ENCODE measurements around the gene GABRG3. TPM values are rescaled to one million over a fixed set of nuclear protein-coding genes. Genes with fewer than 3 reads are reported as not detected.

The GABRG3 gene
- total and polyA plus RNA-seq, 2 donors from 2014 or later: not detected

DNA sequence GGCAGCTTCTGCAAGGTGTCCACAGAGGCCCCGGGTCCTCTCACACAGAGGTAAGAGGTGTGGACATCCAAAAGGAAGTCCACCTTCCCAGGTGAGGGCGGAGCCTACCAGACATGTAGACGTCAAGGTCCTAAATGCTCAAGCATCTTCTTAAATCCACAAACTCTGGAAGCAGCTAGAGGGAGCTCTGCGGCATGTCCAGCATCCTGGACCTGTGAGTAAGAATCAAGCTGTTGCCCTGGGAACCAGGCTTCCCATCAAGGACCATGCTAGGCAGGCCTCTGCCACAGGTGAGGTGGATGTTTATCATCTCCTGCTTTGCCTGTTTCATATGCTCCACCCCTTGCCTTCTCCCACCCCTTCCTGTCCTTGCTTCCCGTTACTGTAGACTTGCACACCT lies 368.2 kb downstream of the GABRG3 start:
- TF ChIP-seq, protein P1, sequence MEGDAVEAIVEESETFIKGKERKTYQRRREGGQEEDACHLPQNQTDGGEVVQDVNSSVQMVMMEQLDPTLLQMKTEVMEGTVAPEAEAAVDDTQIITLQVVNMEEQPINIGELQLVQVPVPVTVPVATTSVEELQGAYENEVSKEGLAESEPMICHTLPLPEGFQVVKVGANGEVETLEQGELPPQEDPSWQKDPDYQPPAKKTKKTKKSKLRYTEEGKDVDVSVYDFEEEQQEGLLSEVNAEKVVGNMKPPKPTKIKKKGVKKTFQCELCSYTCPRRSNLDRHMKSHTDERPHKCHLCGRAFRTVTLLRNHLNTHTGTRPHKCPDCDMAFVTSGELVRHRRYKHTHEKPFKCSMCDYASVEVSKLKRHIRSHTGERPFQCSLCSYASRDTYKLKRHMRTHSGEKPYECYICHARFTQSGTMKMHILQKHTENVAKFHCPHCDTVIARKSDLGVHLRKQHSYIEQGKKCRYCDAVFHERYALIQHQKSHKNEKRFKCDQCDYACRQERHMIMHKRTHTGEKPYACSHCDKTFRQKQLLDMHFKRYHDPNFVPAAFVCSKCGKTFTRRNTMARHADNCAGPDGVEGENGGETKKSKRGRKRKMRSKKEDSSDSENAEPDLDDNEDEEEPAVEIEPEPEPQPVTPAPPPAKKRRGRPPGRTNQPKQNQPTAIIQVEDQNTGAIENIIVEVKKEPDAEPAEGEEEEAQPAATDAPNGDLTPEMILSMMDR (IDR thresholded peaks at IDR 0.05; ENCODE audit: borderline replicate concordance, extremely low read depth, insufficient read depth): no peak
- Histone ChIP-seq H3K4me3 (ENCODE audit: low read length in 3 of 3) (no peak overlapping the region), H3K4me1 (ENCODE audit: control insufficient read depth in 2 of 3, insufficient read depth in 2 of 3, low read depth in 1 of 3, low read length in 3 of 3) (no peaks in the 10 kb centered on the region), H3K36me3 (ENCODE audit: control insufficient read depth in 2 of 3, insufficient read depth in 3 of 3, low read length in 3 of 3) (no peaks in the 10 kb centered on the region), H3K27ac (ENCODE audit: low read depth in 2 of 2, low read length in 2 of 2) (no peak overlapping the region), H3K9ac (ENCODE audit: low read length in 3 of 3) (no peak overlapping the region), H3K27me3 (ENCODE audit: control insufficient read depth, insufficient read depth, low read length) (no peaks in the 10 kb centered on the region), H3K9me3 (ENCODE audit: control insufficient read depth in 2 of 3, insufficient read depth in 1 of 3, low read length in 3 of 3) (no peaks in the 10 kb centered on the region)
- DNase-seq (no peak), FAIRE-seq (no peak)
- intact Hi-C loops (cut with DNase I): no loop called here

DNA sequence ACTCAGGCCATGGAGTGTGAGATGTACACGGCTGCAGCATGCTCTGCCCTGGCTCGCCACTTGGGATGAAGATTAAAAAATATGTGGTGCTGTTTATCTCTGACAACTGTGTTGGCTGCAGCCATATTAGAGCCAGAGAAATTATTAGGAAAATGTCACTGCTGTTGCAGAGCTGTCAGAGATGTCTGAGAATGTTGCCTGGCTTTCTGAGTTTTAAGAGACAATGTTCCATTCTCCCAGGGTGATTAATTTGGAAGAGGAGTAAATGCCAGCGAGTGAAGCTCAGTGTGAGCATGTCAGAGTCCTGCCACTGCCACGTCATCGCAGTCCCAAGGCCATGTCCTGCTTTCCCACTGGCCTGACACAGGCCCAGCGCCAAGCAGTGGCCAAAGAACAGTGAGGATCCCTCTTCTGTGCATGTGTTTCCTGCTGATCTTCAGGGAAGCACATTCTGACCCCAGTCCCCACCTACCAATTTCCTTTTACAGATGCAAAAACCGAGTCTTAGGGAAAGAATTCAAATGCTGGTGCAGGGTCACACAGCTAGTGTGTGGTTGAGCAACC lies 370.9 kb downstream of the GABRG3 start:
- Histone ChIP-seq H3K9ac (ENCODE audit: low read length in 3 of 3) (no peak overlapping the region), H3K36me3 (ENCODE audit: control insufficient read depth in 2 of 3, insufficient read depth in 3 of 3, low read length in 3 of 3) (no peaks in the 10 kb centered on the region), H3K9me3 (ENCODE audit: control insufficient read depth in 2 of 3, insufficient read depth in 1 of 3, low read length in 3 of 3) (no peaks in the 10 kb centered on the region), H3K27ac (ENCODE audit: low read depth in 2 of 2, low read length in 2 of 2) (no peak overlapping the region), H3K4me3 (ENCODE audit: low read length in 3 of 3) (no peak overlapping the region), H3K4me1 (ENCODE audit: control insufficient read depth in 2 of 3, insufficient read depth in 2 of 3, low read depth in 1 of 3, low read length in 3 of 3) (no peaks in the 10 kb centered on the region), H3K27me3 (ENCODE audit: control insufficient read depth, insufficient read depth, low read length) (no peaks in the 10 kb centered on the region)
- FAIRE-seq (no peak), DNase-seq (peak in 1 of 5 donors; percentile 82)
- intact Hi-C loops (cut with DNase I): no loop called here
- TF ChIP-seq, protein P1 (IDR thresholded peaks at IDR 0.05; ENCODE audit: borderline replicate concordance, extremely low read depth, insufficient read depth): no peak

DNA sequence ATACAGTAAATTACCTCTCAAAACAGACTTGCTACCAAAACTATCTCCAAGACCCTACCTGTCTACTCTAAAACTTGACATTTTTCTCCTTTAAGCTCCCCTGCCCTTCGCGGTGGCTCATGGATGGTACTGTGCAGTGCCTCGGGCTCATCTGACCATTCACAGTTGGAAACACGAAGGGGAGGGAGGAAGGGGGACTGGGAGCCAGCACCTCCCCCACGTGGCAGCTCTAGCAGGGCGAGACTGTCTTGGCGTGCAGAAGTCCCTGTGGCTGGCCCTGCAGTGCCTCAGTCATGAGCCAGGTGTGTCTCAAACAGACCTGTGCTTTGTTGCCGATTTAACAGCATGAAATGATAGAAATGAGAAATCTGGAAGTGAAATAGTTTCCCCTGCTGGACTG lies 372.0 kb downstream of the GABRG3 start:
- no peak overlapping the region for H3K27ac ChIP-seq (ENCODE audit: low read depth in 2 of 2, low read length in 2 of 2)
- intact Hi-C loops (cut with DNase I): no loop called here
- TF ChIP-seq, protein P1 (IDR thresholded peaks at IDR 0.05; ENCODE audit: borderline replicate concordance, extremely low read depth, insufficient read depth): no peak
- FAIRE-seq (no peak), DNase-seq (peak in 4 of 5 donors; percentile 52 to 71 (median 67))
- no peaks in the 10 kb centered on the region for H3K9me3 ChIP-seq (ENCODE audit: control insufficient read depth in 2 of 3, insufficient read depth in 1 of 3, low read length in 3 of 3)
- no peak overlapping the region for H3K4me3 ChIP-seq (ENCODE audit: low read length in 3 of 3)
- H3K27me3 ChIP-seq (ENCODE audit: control insufficient read depth, insufficient read depth, low read length): no peaks in the 10 kb centered on the region
- no peaks in the 10 kb centered on the region for H3K4me1 ChIP-seq (ENCODE audit: control insufficient read depth in 2 of 3, insufficient read depth in 2 of 3, low read depth in 1 of 3, low read length in 3 of 3)
- no peaks in the 10 kb centered on the region for H3K36me3 ChIP-seq (ENCODE audit: control insufficient read depth in 2 of 3, insufficient read depth in 3 of 3, low read length in 3 of 3)
- no peak overlapping the region for H3K9ac ChIP-seq (ENCODE audit: low read length in 3 of 3)

DNA sequence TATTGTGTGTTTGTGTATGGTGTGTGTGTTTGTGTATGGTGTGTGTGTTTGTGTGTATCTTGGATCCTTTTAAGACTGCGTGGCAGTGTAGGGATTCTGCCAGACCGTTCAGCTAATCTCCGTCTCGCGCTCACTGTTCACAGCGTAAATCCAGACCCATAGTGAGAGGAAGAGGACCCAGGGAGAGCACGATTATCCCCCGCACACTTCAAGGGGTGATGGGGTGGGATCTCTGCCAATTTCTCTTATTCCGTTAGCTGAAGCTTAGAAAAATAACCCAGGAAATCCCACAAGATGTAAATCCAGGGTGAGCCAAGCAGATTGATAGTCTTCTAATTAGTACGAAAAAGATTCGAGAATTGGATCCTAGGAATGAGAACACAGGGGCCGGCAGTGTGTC lies 381.2 kb downstream of the GABRG3 start:
- no peaks in the 10 kb centered on the region for H3K36me3 ChIP-seq (ENCODE audit: control insufficient read depth in 2 of 3, insufficient read depth in 3 of 3, low read length in 3 of 3)
- no peak overlapping the region for H3K9ac ChIP-seq (ENCODE audit: low read length in 3 of 3)
- no peaks in the 10 kb centered on the region for H3K27me3 ChIP-seq (ENCODE audit: control insufficient read depth, insufficient read depth, low read length)
- no peak overlapping the region for H3K4me3 ChIP-seq (ENCODE audit: low read length in 3 of 3)
- FAIRE-seq: no peak
- H3K4me1 ChIP-seq (ENCODE audit: control insufficient read depth in 2 of 3, insufficient read depth in 2 of 3, low read depth in 1 of 3, low read length in 3 of 3): no peaks in the 10 kb centered on the region
- DNase-seq: no peak
- no peak overlapping the region for H3K27ac ChIP-seq (ENCODE audit: low read depth in 2 of 2, low read length in 2 of 2)
- peaks cover 0 to 4% (median 0%) of the 10 kb centered on the region in 3 donors for H3K9me3 ChIP-seq (ENCODE audit: control insufficient read depth in 2 of 3, insufficient read depth in 1 of 3, low read length in 3 of 3)
- intact Hi-C loops (cut with DNase I): loop anchor here (10.0 kb wide), 1 partner anchor 287 kb away; no protein-coding TSS in a partner anchor
- TF ChIP-seq, protein P1 (IDR thresholded peaks at IDR 0.05; ENCODE audit: borderline replicate concordance, extremely low read depth, insufficient read depth): no peak
